Hematopoietic multipotent progenitor cell treated with erythropoietin and hydrocortisone succinate and interleukin-3 and kit ligand, for 8 days (in vitro differentiated cells): Measurements from ENCODE around the gene PRRC2C.

Experiments
- DNase-seq: peaks from one replicate; pipeline ENCODE4 v3.0.0-alpha.2; 2015

The PRRC2C gene

GRCh38 chr1:171641076-171641864, 155.9 kb downstream of the PRRC2C start:
- no peak for DNase-seq

- DNase-seq: no peak
Observed at GRCh38 chr1:171642197-171642596, 156.9 kb downstream of the PRRC2C start.
